Body of pancreas (tissue), 4 donors: Measurements from ENCODE around the gene ETV4.

Experiments
- POLR2A ChIP-seq, 3 donors: fragments of 450-650 bp; IDR thresholded peaks; one replicate each; pipeline ENCODE4 v1.6.1; 2016; ENCODE audit warnings: antibody characterized with exemption in 3 of 3, mild to moderate bottlenecking in 2 of 3
- TF ChIP-seq, protein P1 (sequence below), 7 experiments: fragments of 450-650 bp in 4 of 7; fragments of 200-600 bp in 3 of 7; sonication (generic) in 3 of 7; IDR thresholded peaks; one replicate each; pipeline ENCODE4 v1.5.1; 2016 to 2019; ENCODE audit warnings: antibody characterized with exemption in 7 of 7

DNA sequence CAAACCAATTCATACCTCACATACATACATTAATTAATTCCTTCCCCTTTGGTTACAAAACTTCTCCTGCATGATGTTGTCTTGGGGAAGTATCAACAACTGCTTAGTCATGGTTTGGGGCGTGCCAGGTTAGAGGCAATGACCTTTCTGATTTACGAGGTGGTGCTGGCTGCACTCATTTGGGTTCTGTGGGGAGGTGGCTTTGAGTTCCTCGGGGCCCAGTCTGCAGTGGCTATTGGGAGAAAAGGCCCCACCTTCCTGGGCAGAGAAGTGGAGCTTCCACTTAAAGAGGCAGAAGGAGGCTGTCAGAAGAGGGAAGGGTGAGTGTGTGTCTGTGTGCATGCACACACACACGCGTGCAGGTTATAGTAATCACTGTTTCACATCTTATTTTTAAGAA lies 10.2 kb upstream of the ETV4 start:
- TF ChIP-seq POLR2A (IDR thresholded peaks at IDR 0.05) = no peak
- TF ChIP-seq, protein P1, sequence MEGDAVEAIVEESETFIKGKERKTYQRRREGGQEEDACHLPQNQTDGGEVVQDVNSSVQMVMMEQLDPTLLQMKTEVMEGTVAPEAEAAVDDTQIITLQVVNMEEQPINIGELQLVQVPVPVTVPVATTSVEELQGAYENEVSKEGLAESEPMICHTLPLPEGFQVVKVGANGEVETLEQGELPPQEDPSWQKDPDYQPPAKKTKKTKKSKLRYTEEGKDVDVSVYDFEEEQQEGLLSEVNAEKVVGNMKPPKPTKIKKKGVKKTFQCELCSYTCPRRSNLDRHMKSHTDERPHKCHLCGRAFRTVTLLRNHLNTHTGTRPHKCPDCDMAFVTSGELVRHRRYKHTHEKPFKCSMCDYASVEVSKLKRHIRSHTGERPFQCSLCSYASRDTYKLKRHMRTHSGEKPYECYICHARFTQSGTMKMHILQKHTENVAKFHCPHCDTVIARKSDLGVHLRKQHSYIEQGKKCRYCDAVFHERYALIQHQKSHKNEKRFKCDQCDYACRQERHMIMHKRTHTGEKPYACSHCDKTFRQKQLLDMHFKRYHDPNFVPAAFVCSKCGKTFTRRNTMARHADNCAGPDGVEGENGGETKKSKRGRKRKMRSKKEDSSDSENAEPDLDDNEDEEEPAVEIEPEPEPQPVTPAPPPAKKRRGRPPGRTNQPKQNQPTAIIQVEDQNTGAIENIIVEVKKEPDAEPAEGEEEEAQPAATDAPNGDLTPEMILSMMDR (IDR thresholded peaks at IDR 0.05) = no peak
